IMR-90 (cell line): Measurements from ENCODE around the gene SEMA4D. TPM values are rescaled to one million over a fixed set of nuclear protein-coding genes. Genes with fewer than 3 reads are reported as not detected.

Source experiments
- ATAC-seq: fragments of 200-7000 bp; cut with Tn5 transposase; 2 replicates; pipeline ENCODE4 v1.9.1; 2020; ENCODE audit warnings: low read depth, mild to moderate bottlenecking, moderate library complexity
- BruUV-seq: library from RNA; stranded (reverse); fragments of 400-500 nt; replicated peaks from 2 replicates; lab custom pipeline; 2021; lab: Mats Ljungman, UMichigan
- CTCF ChIA-PET: fragments of 300-600 bp; formaldehyde crosslinking; extraction: SDS; loops from one replicate; lab custom pipeline; 2021; ENCODE audit warnings: antibody characterized with exemption; lab: Yijun Ruan, JAX
- POLR2A ChIA-PET: fragments of 300-600 bp; sonication (Branson Sonifier 250); formaldehyde crosslinking; loops from one replicate; lab custom pipeline; 2022; ENCODE audit warnings: antibody characterized with exemption; ENCODE audit not compliant: unreplicated experiment; lab: Charles Lee
- DNase-seq: peaks from one replicate; pipeline ENCODE4 v3.0.0; 2013
- H2AFZ ChIP-seq: replicated peaks from 2 replicates; pipeline ENCODE3; 2013; ENCODE audit warnings: low read length, mild to moderate bottlenecking; ENCODE audit not compliant: poor library complexity
- H2AK5ac ChIP-seq: 2 replicates; pipeline ENCODE4 v1.6.1; 2013; ENCODE audit warnings: low read depth, low read length, inconsistent platforms
- H2AK9ac ChIP-seq: replicated peaks from 2 replicates; pipeline ENCODE3; 2013; ENCODE audit warnings: mild to moderate bottlenecking, low read depth, low read length, moderate library complexity; ENCODE audit not compliant: poor library complexity
- H2BK120ac ChIP-seq: 2 replicates; pipeline ENCODE4 v1.6.1; 2013; ENCODE audit warnings: low read depth, low read length, inconsistent platforms
- H2BK15ac ChIP-seq: 3 replicates; pipeline ENCODE4 v1.6.1; 2013; ENCODE audit warnings: low read depth, low read length, inconsistent platforms
- H2BK20ac ChIP-seq: 2 replicates; pipeline ENCODE4 v1.6.1; 2013; ENCODE audit warnings: low read depth, mild to moderate bottlenecking, inconsistent platforms, low read length, moderate library complexity
- H2BK5ac ChIP-seq: 2 replicates; pipeline ENCODE4 v1.6.1; 2013; ENCODE audit warnings: mild to moderate bottlenecking, low read depth, low read length, inconsistent platforms; ENCODE audit not compliant: poor library complexity, severe bottlenecking
- H3K14ac ChIP-seq: replicated peaks from 2 replicates; pipeline ENCODE4 v1.6.1; 2013; ENCODE audit warnings: low read depth, low read length, inconsistent platforms
- H3K18ac ChIP-seq: 2 replicates; pipeline ENCODE4 v1.6.1; 2013; ENCODE audit warnings: low read depth, low read length, control low read depth
- H3K23ac ChIP-seq: 2 replicates; pipeline ENCODE4 v1.6.1; 2013; ENCODE audit warnings: low read depth, low read length, inconsistent platforms
- H3K27ac ChIP-seq: 2 replicates; pipeline ENCODE4 v1.5.1; 2013; ENCODE audit warnings: mild to moderate bottlenecking, control low read depth, low read length; ENCODE audit not compliant: insufficient read depth
- H3K27me3 ChIP-seq: 2 replicates; pipeline ENCODE4 v1.6.1; 2013; ENCODE audit warnings: low read length; ENCODE audit not compliant: control insufficient read depth, insufficient read depth
- H3K36me3 ChIP-seq: 2 replicates; pipeline ENCODE4 v1.6.1; 2013; ENCODE audit warnings: low read length, mixed read lengths; ENCODE audit not compliant: control insufficient read depth, insufficient read depth
- H3K4ac ChIP-seq: 2 replicates; pipeline ENCODE4 v1.6.1; 2013; ENCODE audit warnings: low read depth, low read length, inconsistent platforms
- H3K4me1 ChIP-seq: 2 replicates; pipeline ENCODE4 v1.6.1; 2013; ENCODE audit warnings: low read length, mixed read lengths; ENCODE audit not compliant: control insufficient read depth, insufficient read depth
- H3K4me2 ChIP-seq: 2 replicates; pipeline ENCODE4 v1.6.1; 2013; ENCODE audit warnings: low read depth, mild to moderate bottlenecking, control low read depth, low read length, moderate library complexity
- H3K4me3 ChIP-seq: 2 replicates; pipeline ENCODE4 v1.5.1; 2013; ENCODE audit warnings: low read depth, mild to moderate bottlenecking, control low read depth, low read length, moderate library complexity; ENCODE audit not compliant: insufficient read depth
- H3K56ac ChIP-seq: 2 replicates; pipeline ENCODE4 v1.6.1; 2013; ENCODE audit warnings: low read length, inconsistent platforms; ENCODE audit not compliant: insufficient read depth; ENCODE audit errors: extremely low read depth
- H3K79me1 ChIP-seq, 2 experiments: 2 replicates each; pipeline ENCODE4 v1.6.1; 2013; ENCODE audit warnings: low read length in 2 of 2, inconsistent platforms in 1 of 2, low read depth in 1 of 2
- H3K9ac ChIP-seq: 2 replicates; pipeline ENCODE4 v1.6.1; 2013; ENCODE audit warnings: low read depth, low read length, control low read depth
- H3K9me1 ChIP-seq: 2 replicates; pipeline ENCODE4 v1.6.1; 2013; ENCODE audit warnings: low read length, inconsistent platforms; ENCODE audit not compliant: insufficient read depth
- H3K9me3 ChIP-seq: 2 replicates; pipeline ENCODE4 v1.6.1; 2013; ENCODE audit warnings: low read length; ENCODE audit not compliant: control insufficient read depth, insufficient read depth
- H4K20me1 ChIP-seq: 2 replicates; pipeline ENCODE4 v1.6.1; 2013; ENCODE audit warnings: low read length, inconsistent platforms; ENCODE audit not compliant: insufficient read depth
- H4K5ac ChIP-seq: 2 replicates; pipeline ENCODE4 v1.6.1; 2013; ENCODE audit warnings: mild to moderate bottlenecking, low read depth, low read length, control low read depth
- H4K8ac ChIP-seq, 2 experiments: 2 replicates each; pipeline ENCODE4 v1.6.1; 2013; ENCODE audit warnings: low read depth in 2 of 2, low read length in 2 of 2, control low read depth in 1 of 2, inconsistent platforms in 1 of 2
- H4K91ac ChIP-seq: 2 replicates; pipeline ENCODE4 v1.6.1; 2013; ENCODE audit warnings: low read depth, low read length, inconsistent platforms; ENCODE audit not compliant: insufficient read depth
- BHLHE40 ChIP-seq: fragments of 150-350 bp; IDR thresholded peaks from 2 replicates; pipeline ENCODE4 v1.6.1; 2016; ENCODE audit warnings: mild to moderate bottlenecking, low read depth, low read length
- CEBPB ChIP-seq: IDR thresholded peaks from 2 replicates; pipeline ENCODE4 v1.6.1; 2012; ENCODE audit warnings: low read depth, low read length, improper control_type of control experiment
- CHD1 ChIP-seq: IDR thresholded peaks from 2 replicates; pipeline ENCODE4 v1.6.1; 2012; ENCODE audit warnings: low read depth, low read length, improper control_type of control experiment
- CTCF ChIP-seq: conservative IDR thresholded peaks from 2 replicates; pipeline ENCODE4 v1.5.1; 2012; ENCODE audit warnings: mild to moderate bottlenecking, low read depth, low read length, improper control_type of control experiment
- FOS ChIP-seq: fragments of 150-350 bp; IDR thresholded peaks from 2 replicates; pipeline ENCODE4 v1.6.1; 2016; ENCODE audit warnings: low read depth, low read length
- MAFK ChIP-seq: IDR thresholded peaks from 2 replicates; pipeline ENCODE4 v1.6.1; 2012; ENCODE audit warnings: low read depth, low read length, improper control_type of control experiment
- MAZ ChIP-seq: IDR thresholded peaks from 2 replicates; pipeline ENCODE4 v1.6.1; 2012; ENCODE audit warnings: low read depth, mild to moderate bottlenecking, low read length, improper control_type of control experiment, moderate library complexity, borderline replicate concordance
- MXI1 ChIP-seq: IDR thresholded peaks from 2 replicates; pipeline ENCODE4 v1.6.1; 2012; ENCODE audit warnings: low read depth, mild to moderate bottlenecking, low read length, moderate library complexity, borderline replicate concordance
- POLR2A ChIP-seq: IDR thresholded peaks from 2 replicates; pipeline ENCODE4 v1.6.1; 2012; ENCODE audit warnings: mild to moderate bottlenecking, low read depth, low read length
- RAD21 ChIP-seq: IDR thresholded peaks from 2 replicates; pipeline ENCODE4 v1.6.1; 2012; ENCODE audit warnings: low read length, improper control_type of control experiment
- RCOR1 ChIP-seq: IDR thresholded peaks from 2 replicates; pipeline ENCODE4 v1.6.1; 2012; ENCODE audit warnings: mild to moderate bottlenecking, low read length, improper control_type of control experiment; ENCODE audit not compliant: insufficient replicate concordance
- USF2 ChIP-seq: fragments of 150-350 bp; IDR thresholded peaks from 2 replicates; pipeline ENCODE4 v1.6.1; 2017; ENCODE audit warnings: mild to moderate bottlenecking, antibody characterized with exemption, low read length, low read depth
- WGBS, 2 experiments: methylation state at CpG; one replicate each; pipeline versions ENCODE4 v1.1.5 to v1.1.7; 2013; ENCODE audit warnings: missing lambda C conversion rate in 2 of 2; ENCODE audit not compliant: insufficient read length in 1 of 2; ENCODE audit errors: extremely low coverage in 2 of 2; 5-methylcytosine and 5-hydroxymethylcytosine counted together
- dilution Hi-C: fragments of 300-500 bp; cut with HindIII; formaldehyde crosslinking; loops from one replicate; pipeline ENCODE4 v1.14.3; 2018; ENCODE audit warnings: low sequenced_read_pairs; ENCODE audit not compliant: unreplicated experiment
- in situ Hi-C: fragments of 300-500 bp; cut with MboI; formaldehyde crosslinking; loops from 3 replicates; pipeline ENCODE4 v1.14.3; 2019; ENCODE audit warnings: low sequenced_read_pairs, inconsistent platforms, mixed read lengths
- intact Hi-C: fragments of 100-400 bp; cut with micrococcal nuclease; formaldehyde crosslinking; loops from 2 replicates; pipeline ENCODE4 v1.10.0; 2022
- polyA plus RNA-seq, 3 experiments: library from polyadenylated mRNA; depleted of rRNA; stranded (reverse); fragments of >200 nt; gene quantifications; 2 replicates each; pipeline ENCODE4 v1.2.3, GENCODE V29; 2012; ENCODE audit warnings: low replicate concordance in 1 of 3
- total RNA-seq: library from RNA; depleted of rRNA; stranded (reverse); fragments of >200 nt; gene quantifications from 2 replicates; pipeline ENCODE4 v1.2.3, GENCODE V29; 2012

The SEMA4D gene
- total and polyA plus RNA-seq, 2 of the 4 experiments (the other 2 are of a cell fraction) = 0.90 to 1.5 TPM

GRCh38 chr9:89444274-89444673 lies 53.6 kb downstream of the SEMA4D start:
- Histone ChIP-seq H2BK120ac (no peak overlapping the region), H3K27ac (no peak overlapping the region), H3K4me2 (no peak overlapping the region), H3K18ac (no peak overlapping the region), H2BK15ac (no peak overlapping the region), H3K36me3 (no peaks in the 10 kb centered on the region), H3K4ac (no peak overlapping the region), H2AFZ (no peak overlapping the region), H3K27me3 (no peaks in the 10 kb centered on the region), H2AK5ac (no peak overlapping the region), H3K56ac (no peak overlapping the region), H3K14ac (no peak overlapping the region), H4K20me1 (peaks cover 3% of the 10 kb centered on the region; the same call in 1 of the 2 replicates), H2AK9ac (no peak overlapping the region), H3K9me1 (peaks cover 6% of the 10 kb centered on the region; the same call in 1 of the 2 replicates), H2BK5ac (no peak overlapping the region), H3K9me3 (no peaks in the 10 kb centered on the region), H3K4me3 (no peak overlapping the region), H2BK20ac (no peak overlapping the region), H3K9ac (no peak overlapping the region), H3K23ac (no peak overlapping the region), H4K91ac (no peak overlapping the region), H3K79me1 (no peaks in the 10 kb centered on the region), H3K4me1 (peaks cover 10% of the 10 kb centered on the region; the same call in 1 of the 2 replicates), H4K8ac (no peak overlapping the region), H4K5ac (no peak overlapping the region)
- DNase-seq = no peak
- 80% methylated on average over 1 of the region's 9 CpGs; no CpG with 5 or more reads in 1 of the 2 experiments for WGBS, 2 experiments
- dilution Hi-C loops (no loop called here), intact Hi-C loops (no loop called here), in situ Hi-C loops (no loop called here)
- TF ChIP-seq POLR2A (no peak), RAD21 (no peak), MAFK (no peak), CEBPB (no peak), RCOR1 (no peak), MXI1 (no peak), USF2 (no peak), CHD1 (no peak), FOS (no peak), BHLHE40 (no peak), CTCF (no peak), MAZ (no peak)
- no peak for ATAC-seq
- ChIA-PET POLR2A (no interaction called here), CTCF (no interaction called here)
- no TSS peak for BruUV-seq
